ENCODE data around the gene SYNGR2.

SYNGR2 gene

GRCh38 chr17:78208486-78208885, 40.1 kb downstream of the SYNGR2 start:
- Histone ChIP-seq H3K4me3 (ENCODE audit: low read depth in 1 of 2, low read length in 2 of 2) (no peak overlapping the region), H3K9ac (ENCODE audit: low read depth, low read length) (no peak overlapping the region), H3K27me3 (ENCODE audit: insufficient read depth, low read length, poor library complexity) (no peaks in the 10 kb centered on the region), H3K4me1 (ENCODE audit: insufficient read depth, low read length) (peaks cover 4% of the 10 kb centered on the region), H3K4me2 (ENCODE audit: insufficient read depth, low read length) (no peak overlapping the region), H2AFZ (ENCODE audit: low read depth, low read length) (no peak overlapping the region), H3K79me2 (ENCODE audit: insufficient read depth, low read length) (no peaks in the 10 kb centered on the region), H3K27ac (ENCODE audit: low read length) (no peak overlapping the region), H3K36me3 (ENCODE audit: insufficient read depth, low read length) (peaks cover 28% of the 10 kb centered on the region), H3K9me3 (ENCODE audit: insufficient read depth, low read length, severe bottlenecking) (no peaks in the 10 kb centered on the region), H4K20me1 (ENCODE audit: insufficient read depth, low read length) (peaks cover 4% of the 10 kb centered on the region; the same call in 1 of the 2 replicates)
- DNase-seq, result no peak
- no peak for TF ChIP-seq EZH2 (IDR thresholded peaks at IDR 0.05; ENCODE audit: borderline replicate concordance, low read depth, low read length, severe bottlenecking)
- TF ChIP-seq, protein P1, sequence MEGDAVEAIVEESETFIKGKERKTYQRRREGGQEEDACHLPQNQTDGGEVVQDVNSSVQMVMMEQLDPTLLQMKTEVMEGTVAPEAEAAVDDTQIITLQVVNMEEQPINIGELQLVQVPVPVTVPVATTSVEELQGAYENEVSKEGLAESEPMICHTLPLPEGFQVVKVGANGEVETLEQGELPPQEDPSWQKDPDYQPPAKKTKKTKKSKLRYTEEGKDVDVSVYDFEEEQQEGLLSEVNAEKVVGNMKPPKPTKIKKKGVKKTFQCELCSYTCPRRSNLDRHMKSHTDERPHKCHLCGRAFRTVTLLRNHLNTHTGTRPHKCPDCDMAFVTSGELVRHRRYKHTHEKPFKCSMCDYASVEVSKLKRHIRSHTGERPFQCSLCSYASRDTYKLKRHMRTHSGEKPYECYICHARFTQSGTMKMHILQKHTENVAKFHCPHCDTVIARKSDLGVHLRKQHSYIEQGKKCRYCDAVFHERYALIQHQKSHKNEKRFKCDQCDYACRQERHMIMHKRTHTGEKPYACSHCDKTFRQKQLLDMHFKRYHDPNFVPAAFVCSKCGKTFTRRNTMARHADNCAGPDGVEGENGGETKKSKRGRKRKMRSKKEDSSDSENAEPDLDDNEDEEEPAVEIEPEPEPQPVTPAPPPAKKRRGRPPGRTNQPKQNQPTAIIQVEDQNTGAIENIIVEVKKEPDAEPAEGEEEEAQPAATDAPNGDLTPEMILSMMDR (IDR thresholded peaks at IDR 0.05; ENCODE audit: borderline replicate concordance, extremely low read depth, low read length, poor library complexity, severe bottlenecking), result no peak
- ATAC-seq (ENCODE audit: insufficient read depth, low read depth), result no peak

- no peak for TF ChIP-seq EZH2 (IDR thresholded peaks at IDR 0.05; ENCODE audit: borderline replicate concordance, low read depth, low read length, severe bottlenecking)
- TF ChIP-seq, protein P1 (IDR thresholded peaks at IDR 0.05; ENCODE audit: borderline replicate concordance, extremely low read depth, low read length, poor library complexity, severe bottlenecking), result no peak
- H3K79me2 ChIP-seq (ENCODE audit: insufficient read depth, low read length), result peaks cover 11% of the 10 kb centered on the region
- H4K20me1 ChIP-seq (ENCODE audit: insufficient read depth, low read length), result no peaks in the 10 kb centered on the region
- ATAC-seq (ENCODE audit: insufficient read depth, low read depth) (no peak), DNase-seq (no peak)
- H3K27me3 ChIP-seq (ENCODE audit: insufficient read depth, low read length, poor library complexity), result no peaks in the 10 kb centered on the region
- no peak overlapping the region for H3K4me3 ChIP-seq (ENCODE audit: low read depth in 1 of 2, low read length in 2 of 2)
- peaks cover 20% of the 10 kb centered on the region for H3K36me3 ChIP-seq (ENCODE audit: insufficient read depth, low read length)
- peaks cover 14% of the 10 kb centered on the region for H3K4me1 ChIP-seq (ENCODE audit: insufficient read depth, low read length)
- H2AFZ ChIP-seq (ENCODE audit: low read depth, low read length), result no peak overlapping the region
- no peak overlapping the region for H3K9ac ChIP-seq (ENCODE audit: low read depth, low read length)
- no peak overlapping the region for H3K27ac ChIP-seq (ENCODE audit: low read length)
- H3K9me3 ChIP-seq (ENCODE audit: insufficient read depth, low read length, severe bottlenecking), result no peaks in the 10 kb centered on the region
- no peak overlapping the region for H3K4me2 ChIP-seq (ENCODE audit: insufficient read depth, low read length)
These were observed 41.7 kb downstream of the SYNGR2 start for GRCh38 chr17:78210111-78210510.

- Histone ChIP-seq H3K9ac (ENCODE audit: low read depth, low read length) (no peak overlapping the region), H3K4me3 (ENCODE audit: low read depth in 1 of 2, low read length in 2 of 2) (no peak overlapping the region), H3K4me1 (ENCODE audit: insufficient read depth, low read length) (peaks cover 22% of the 10 kb centered on the region), H4K20me1 (ENCODE audit: insufficient read depth, low read length) (no peaks in the 10 kb centered on the region), H3K4me2 (ENCODE audit: insufficient read depth, low read length) (no peak overlapping the region), H3K36me3 (ENCODE audit: insufficient read depth, low read length) (peaks cover 18% of the 10 kb centered on the region), H2AFZ (ENCODE audit: low read depth, low read length) (no peak overlapping the region), H3K79me2 (ENCODE audit: insufficient read depth, low read length) (peaks cover 20% of the 10 kb centered on the region), H3K27me3 (ENCODE audit: insufficient read depth, low read length, poor library complexity) (no peaks in the 10 kb centered on the region), H3K27ac (ENCODE audit: low read length) (no peak overlapping the region), H3K9me3 (ENCODE audit: insufficient read depth, low read length, severe bottlenecking) (no peaks in the 10 kb centered on the region)
- ATAC-seq (ENCODE audit: insufficient read depth, low read depth) (no peak), DNase-seq (no peak)
- TF ChIP-seq EZH2 (IDR thresholded peaks at IDR 0.05; ENCODE audit: borderline replicate concordance, low read depth, low read length, severe bottlenecking), result no peak
- TF ChIP-seq, protein P1 (IDR thresholded peaks at IDR 0.05; ENCODE audit: borderline replicate concordance, extremely low read depth, low read length, poor library complexity, severe bottlenecking), result no peak
These were observed 42.7 kb downstream of the SYNGR2 start for GRCh38 chr17:78211032-78211431.
